HG03108 (cell line): Measurements from ENCODE around the gene CLDN5.

Experiments
- ATAC-seq: cut with Tn5 transposase; IDR thresholded peaks from one replicate; pipeline ENCODE4 v1.9.1; 2021; ENCODE audit warnings: moderate library complexity; ENCODE audit not compliant: unreplicated experiment

The CLDN5 gene

GRCh38 chr22:19488285-19488684 is 35.9 kb downstream of the CLDN5 start:
- no peak for ATAC-seq

- no peak for ATAC-seq
Observed at GRCh38 chr22:19483481-19484244, 40.5 kb downstream of the CLDN5 start.

- ATAC-seq: no peak
Observed at GRCh38 chr22:19482297-19482696, 41.9 kb downstream of the CLDN5 start.

- no peak for ATAC-seq
Observed at GRCh38 chr22:19480789-19481188, 43.4 kb downstream of the CLDN5 start.

- no peak for ATAC-seq
Observed at GRCh38 chr22:19480173-19480568, 44.0 kb downstream of the CLDN5 start.

GRCh38 chr22:19479355-19480172 is 44.6 kb downstream of the CLDN5 start, which contains the start of gene CDC45:
TSS of gene CDC45 (plus strand) at chr22:19479920. CDS start at chr22:19479969, 49 bp downstream.
- ATAC-seq: peak; percentile 81

GRCh38 chr22:19478901-19479354 is 45.3 kb downstream of the CLDN5 start, which contains the start of gene UFD1:
TSS of gene UFD1 (minus strand) at chr22:19479193. CDS start at chr22:19479085, 108 bp downstream.
- ATAC-seq: peak; percentile 45

- no peak for ATAC-seq
Observed at GRCh38 chr22:19478045-19478900, 45.9 kb downstream of the CLDN5 start.

- ATAC-seq: no peak
Observed at GRCh38 chr22:19477321-19478044, 46.7 kb downstream of the CLDN5 start.

- ATAC-seq: no peak
Observed at GRCh38 chr22:19476023-19476422, 48.2 kb downstream of the CLDN5 start.

GRCh38 chr22:19473578-19473977 is 50.6 kb downstream of the CLDN5 start:
- no peak for ATAC-seq
